SK-N-SH (cell line): ENCODE measurements around the gene CEP70.

ENCODE experiments used
- EP300 ChIP-seq, 2 experiments: IDR thresholded peaks; 2 replicates each; pipeline versions ENCODE4 v1.4.0 to v1.6.1; 2012; ENCODE audit warnings: borderline replicate concordance in 1 of 2, low read depth in 1 of 2, low read length in 1 of 2
- EZH2phosphoT487 ChIP-seq: fragments of 200-600 bp; sonication (generic); IDR thresholded peaks from 2 replicates; pipeline ENCODE4 v1.6.1; 2017; ENCODE audit warnings: low read depth, mixed run types, mild to moderate bottlenecking, antibody characterized with exemption, moderate library complexity, borderline replicate concordance
- FOXM1 ChIP-seq: IDR thresholded peaks from 2 replicates; pipeline ENCODE4 v1.4.0; 2012; ENCODE audit warnings: low read depth, mild to moderate bottlenecking
- MAX ChIP-seq: IDR thresholded peaks from 2 replicates; pipeline ENCODE4 v1.4.0; 2012; ENCODE audit warnings: low read depth
- NRF1 ChIP-seq: IDR thresholded peaks from 2 replicates; pipeline ENCODE4 v1.6.1; 2012; ENCODE audit warnings: low read depth, mild to moderate bottlenecking, low read length
- PBX3 ChIP-seq: IDR thresholded peaks from 2 replicates; pipeline ENCODE4; 2012
- POLR2AphosphoS5 ChIP-seq: IDR thresholded peaks from 2 replicates; pipeline ENCODE4 v1.6.1; 2012; ENCODE audit warnings: low read depth, low read length
- RCOR1 ChIP-seq: fragments of 150-350 bp; IDR thresholded peaks from 2 replicates; pipeline ENCODE4 v1.6.1; 2017; ENCODE audit warnings: antibody characterized with exemption, low read length
- REST ChIP-seq: IDR thresholded peaks from 2 replicates; pipeline ENCODE4 v1.6.1; 2012; ENCODE audit warnings: mild to moderate bottlenecking, low read depth, low read length, moderate library complexity
- RFX5 ChIP-seq: IDR thresholded peaks from 2 replicates; pipeline ENCODE4 v1.6.1; 2012; ENCODE audit warnings: mild to moderate bottlenecking, improper control_type of control experiment, low read length
- TAF1 ChIP-seq: IDR thresholded peaks from 2 replicates; pipeline ENCODE4 v1.6.1; 2012; ENCODE audit warnings: low read depth, mild to moderate bottlenecking, low read length, moderate library complexity, borderline replicate concordance
- TF ChIP-seq, protein P1 (sequence below): fragments of 200-600 bp; sonication (generic); IDR thresholded peaks from 2 replicates; pipeline ENCODE4 v1.6.1; 2017; ENCODE audit warnings: antibody characterized with exemption, mild to moderate bottlenecking, moderate library complexity
- TF ChIP-seq, protein P2 (sequence below): IDR thresholded peaks from 2 replicates; pipeline ENCODE4 v1.4.0; 2012; ENCODE audit warnings: low read depth, borderline replicate concordance

DNA sequence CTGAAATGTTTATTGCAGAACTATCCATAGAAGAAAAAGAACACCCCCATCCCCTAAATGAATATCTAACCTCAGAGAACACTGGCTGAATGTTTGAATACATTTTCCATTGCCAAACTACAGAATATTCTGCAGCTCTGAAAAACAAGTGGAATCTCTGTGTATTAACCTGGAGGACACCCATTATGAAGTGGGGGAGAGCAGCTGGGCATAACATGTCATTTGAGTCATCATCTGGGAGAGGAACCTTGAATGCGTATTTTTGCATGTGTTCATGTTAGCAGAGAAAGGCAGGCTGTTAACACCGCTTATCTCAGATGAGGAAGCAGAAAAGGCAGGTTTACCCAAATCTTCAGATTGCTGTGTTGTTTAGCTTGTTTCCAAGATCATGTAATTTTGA, 128.1 kb downstream of the CEP70 start:
- TF ChIP-seq FOXM1, result no peak
- no peak for TF ChIP-seq TAF1
- no peak for TF ChIP-seq NRF1
- no peak for TF ChIP-seq RCOR1
- TF ChIP-seq, protein P1, sequence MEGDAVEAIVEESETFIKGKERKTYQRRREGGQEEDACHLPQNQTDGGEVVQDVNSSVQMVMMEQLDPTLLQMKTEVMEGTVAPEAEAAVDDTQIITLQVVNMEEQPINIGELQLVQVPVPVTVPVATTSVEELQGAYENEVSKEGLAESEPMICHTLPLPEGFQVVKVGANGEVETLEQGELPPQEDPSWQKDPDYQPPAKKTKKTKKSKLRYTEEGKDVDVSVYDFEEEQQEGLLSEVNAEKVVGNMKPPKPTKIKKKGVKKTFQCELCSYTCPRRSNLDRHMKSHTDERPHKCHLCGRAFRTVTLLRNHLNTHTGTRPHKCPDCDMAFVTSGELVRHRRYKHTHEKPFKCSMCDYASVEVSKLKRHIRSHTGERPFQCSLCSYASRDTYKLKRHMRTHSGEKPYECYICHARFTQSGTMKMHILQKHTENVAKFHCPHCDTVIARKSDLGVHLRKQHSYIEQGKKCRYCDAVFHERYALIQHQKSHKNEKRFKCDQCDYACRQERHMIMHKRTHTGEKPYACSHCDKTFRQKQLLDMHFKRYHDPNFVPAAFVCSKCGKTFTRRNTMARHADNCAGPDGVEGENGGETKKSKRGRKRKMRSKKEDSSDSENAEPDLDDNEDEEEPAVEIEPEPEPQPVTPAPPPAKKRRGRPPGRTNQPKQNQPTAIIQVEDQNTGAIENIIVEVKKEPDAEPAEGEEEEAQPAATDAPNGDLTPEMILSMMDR, result no peak
- TF ChIP-seq, protein P2, sequence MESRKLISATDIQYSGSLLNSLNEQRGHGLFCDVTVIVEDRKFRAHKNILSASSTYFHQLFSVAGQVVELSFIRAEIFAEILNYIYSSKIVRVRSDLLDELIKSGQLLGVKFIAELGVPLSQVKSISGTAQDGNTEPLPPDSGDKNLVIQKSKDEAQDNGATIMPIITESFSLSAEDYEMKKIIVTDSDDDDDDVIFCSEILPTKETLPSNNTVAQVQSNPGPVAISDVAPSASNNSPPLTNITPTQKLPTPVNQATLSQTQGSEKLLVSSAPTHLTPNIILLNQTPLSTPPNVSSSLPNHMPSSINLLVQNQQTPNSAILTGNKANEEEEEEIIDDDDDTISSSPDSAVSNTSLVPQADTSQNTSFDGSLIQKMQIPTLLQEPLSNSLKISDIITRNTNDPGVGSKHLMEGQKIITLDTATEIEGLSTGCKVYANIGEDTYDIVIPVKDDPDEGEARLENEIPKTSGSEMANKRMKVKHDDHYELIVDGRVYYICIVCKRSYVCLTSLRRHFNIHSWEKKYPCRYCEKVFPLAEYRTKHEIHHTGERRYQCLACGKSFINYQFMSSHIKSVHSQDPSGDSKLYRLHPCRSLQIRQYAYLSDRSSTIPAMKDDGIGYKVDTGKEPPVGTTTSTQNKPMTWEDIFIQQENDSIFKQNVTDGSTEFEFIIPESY, result no peak
- no peak for TF ChIP-seq RFX5
- no peak for TF ChIP-seq MAX
- TF ChIP-seq POLR2AphosphoS5, result no peak
- TF ChIP-seq REST, result no peak
- TF ChIP-seq EZH2phosphoT487, result no peak
- TF ChIP-seq PBX3, result no peak
- TF ChIP-seq EP300 (IDR thresholded peaks at IDR 0.05; ENCODE audit: borderline replicate concordance in 1 of 2, low read depth in 1 of 2, low read length in 1 of 2), result no peak
